GM12878 (cell line): ENCODE measurements around the gene HBD. TPM values are rescaled to one million over a fixed set of nuclear protein-coding genes. Genes with fewer than 3 reads are reported as not detected.

ENCODE experiments used
- ATAC-seq: fragments of 200-7000 bp; cut with Tn5 transposase; 3 replicates; pipeline ENCODE4 v1.9.1; 2020; ENCODE audit warnings: mild to moderate bottlenecking, moderate library complexity
- BruUV-seq: library from RNA; stranded (reverse); fragments of 400-500 nt; replicated peaks from 2 replicates; lab custom pipeline; 2021; lab: Mats Ljungman, UMichigan
- CTCF ChIA-PET: fragments of 300-600 bp; sonication (Branson Sonifier 250); formaldehyde crosslinking; extraction: SDS; loops from one replicate; lab custom pipeline; 2021; ENCODE audit warnings: inconsistent platforms; lab: Yijun Ruan, JAX
- POLR2A ChIA-PET: fragments of 350-600 bp; formaldehyde crosslinking; extraction: SDS; loops from one replicate; lab custom pipeline; 2021; ENCODE audit warnings: inconsistent platforms; lab: Charles Lee
- RAD21 ChIA-PET: fragments of 300-600 bp; sonication (Branson Sonifier 250); formaldehyde crosslinking; loops from one replicate; lab custom pipeline; 2023; ENCODE audit warnings: antibody characterized with exemption; ENCODE audit not compliant: unreplicated experiment; lab: Charles Lee
- SMC1A ChIA-PET: fragments of 300-600 bp; sonication (Branson Sonifier 250); formaldehyde crosslinking; loops from one replicate; lab custom pipeline; 2023; ENCODE audit not compliant: unreplicated experiment, uncharacterized antibody; lab: Charles Lee
- DNase-seq: peaks from one replicate; pipeline ENCODE4 v3.0.0-alpha.2; 2011; ENCODE audit warnings: low read depth, low spot score
- FAIRE-seq: peaks from 3 replicates; lab custom pipeline; 2011; peaks lifted over from hg19 to GRCh38; lab: Jason Lieb, UNC
- H2AFZ ChIP-seq: 2 replicates; pipeline ENCODE4 v1.6.0; 2011; ENCODE audit warnings: low read depth, low read length, control low read depth; ENCODE audit not compliant: control insufficient read depth
- H3K27ac ChIP-seq: 2 replicates; pipeline ENCODE4 v1.5.1; 2011; ENCODE audit warnings: control low read depth; ENCODE audit not compliant: control insufficient read depth, insufficient read depth
- H3K27me3 ChIP-seq, 2 experiments: replicated peaks in 1 of 2; 2 replicates each; pipeline versions ENCODE4 v1.6.0 to v1.6.1; 2011; ENCODE audit warnings: low read length in 1 of 2; ENCODE audit not compliant: control insufficient read depth in 2 of 2, insufficient read depth in 2 of 2
- H3K36me3 ChIP-seq, 2 experiments: 2 replicates each; pipeline ENCODE4 v1.5.1; 2011; ENCODE audit warnings: low read length in 1 of 2; ENCODE audit not compliant: control insufficient read depth in 2 of 2, insufficient read depth in 2 of 2
- H3K4me1 ChIP-seq: 2 replicates; pipeline ENCODE4 v1.6.1; 2011; ENCODE audit warnings: mild to moderate bottlenecking, low read length, moderate library complexity, mixed read lengths; ENCODE audit not compliant: control insufficient read depth, insufficient read depth
- H3K4me2 ChIP-seq: 2 replicates; pipeline ENCODE4 v1.6.0; 2011; ENCODE audit warnings: control low read depth; ENCODE audit not compliant: control insufficient read depth, insufficient read depth
- H3K4me3 ChIP-seq: fragments of 200-600 bp; sonication (generic); 2 replicates; pipeline ENCODE4 v1.5.1; 2016
- H3K79me2 ChIP-seq: 2 replicates; pipeline ENCODE4 v1.6.0; 2011; ENCODE audit warnings: low read length; ENCODE audit not compliant: control insufficient read depth, insufficient read depth
- H3K9ac ChIP-seq: 2 replicates; pipeline ENCODE4 v1.8.0; 2011; ENCODE audit warnings: low read length, control low read depth, mixed read lengths; ENCODE audit not compliant: control insufficient read depth, insufficient read depth
- H3K9me3 ChIP-seq: replicated peaks from 3 replicates; pipeline ENCODE4 v1.5.1; 2011; ENCODE audit warnings: mild to moderate bottlenecking, low read length; ENCODE audit not compliant: control insufficient read depth, insufficient read depth
- H4K20me1 ChIP-seq: 2 replicates; pipeline ENCODE4 v1.6.0; 2011; ENCODE audit not compliant: control insufficient read depth, insufficient read depth
- ATF7 ChIP-seq: fragments of 450-650 bp; IDR thresholded peaks from 2 replicates; pipeline ENCODE4 v1.6.1; 2016; ENCODE audit warnings: low read depth, mild to moderate bottlenecking
- CBX3 ChIP-seq: fragments of 200-600 bp; sonication (generic); IDR thresholded peaks from 2 replicates; pipeline ENCODE4 v1.6.1; 2016; ENCODE audit warnings: low read depth, borderline replicate concordance
- JUNB ChIP-seq: IDR thresholded peaks from 2 replicates; pipeline ENCODE4 v1.6.1; 2016; ENCODE audit warnings: antibody characterized with exemption, mild to moderate bottlenecking
- KDM1A ChIP-seq: fragments of 200-600 bp; sonication (generic); IDR thresholded peaks from 2 replicates; pipeline ENCODE4 v1.6.1; 2016; ENCODE audit warnings: borderline replicate concordance
- LARP7 ChIP-seq: fragments of 450-650 bp; IDR thresholded peaks from 2 replicates; pipeline ENCODE4 v1.6.1; 2017; ENCODE audit warnings: mild to moderate bottlenecking
- NBN ChIP-seq: fragments of 450-650 bp; IDR thresholded peaks from 2 replicates; pipeline ENCODE4 v1.6.1; 2016
- NFYB ChIP-seq: IDR thresholded peaks from 2 replicates; pipeline ENCODE4 v1.6.1; 2011; ENCODE audit warnings: low read depth, mild to moderate bottlenecking, low read length, improper control_type of control experiment, moderate library complexity; ENCODE audit not compliant: insufficient read depth
- POLR2AphosphoS2 ChIP-seq: IDR thresholded peaks from 2 replicates; pipeline ENCODE4 v1.6.1; 2011; ENCODE audit warnings: low read depth, mild to moderate bottlenecking, low read length, improper control_type of control experiment, moderate library complexity
- PRDM15 ChIP-seq: fragments of 450-650 bp; formaldehyde crosslinking; IDR thresholded peaks from 2 replicates; pipeline ENCODE4 v1.4.0; 2020; ENCODE audit warnings: mild to moderate bottlenecking, moderate library complexity
- REST ChIP-seq: IDR thresholded peaks from 2 replicates; pipeline ENCODE4 v1.6.1; 2012; ENCODE audit warnings: mild to moderate bottlenecking, low read depth, low read length
- SIN3A ChIP-seq: IDR thresholded peaks from 2 replicates; pipeline ENCODE4 v1.6.1; 2012; ENCODE audit warnings: low read depth, low read length, improper control_type of control experiment
- SMAD1 ChIP-seq: fragments of 450-650 bp; IDR thresholded peaks from 2 replicates; pipeline ENCODE4 v1.6.1; 2018; ENCODE audit warnings: mild to moderate bottlenecking, low read depth; ENCODE audit not compliant: partially characterized antibody
- SMC3 ChIP-seq: IDR thresholded peaks from 2 replicates; pipeline ENCODE4 v1.6.1; 2011; ENCODE audit warnings: low read length, improper control_type of control experiment, borderline replicate concordance
- SRF ChIP-seq, 2 experiments: IDR thresholded peaks; 2 replicates each; pipeline ENCODE4 v1.6.1; 2011; ENCODE audit warnings: low read depth in 2 of 2, low read length in 2 of 2, mild to moderate bottlenecking in 1 of 2, moderate library complexity in 1 of 2
- YY1 ChIP-seq: IDR thresholded peaks from 2 replicates; pipeline ENCODE4 v1.6.1; 2011; ENCODE audit warnings: low read depth, mild to moderate bottlenecking, low read length
- ZBTB33 ChIP-seq: fragments of 450-650 bp; IDR thresholded peaks from 2 replicates; pipeline ENCODE4 v1.6.1; 2017; ENCODE audit warnings: mild to moderate bottlenecking
- WGBS: methylation state at CpG from one replicate; pipeline ENCODE4 v1.1.6; 2016; ENCODE audit warnings: low lambda C conversion rate; ENCODE audit not compliant: insufficient replicate concordance, insufficient coverage; ENCODE audit errors: missing lambda C conversion rate; 5-methylcytosine and 5-hydroxymethylcytosine counted together
- in situ Hi-C: fragments of 300-500 bp; cut with MboI; formaldehyde crosslinking; loops from 9 replicates; pipeline ENCODE4 v1.14.3; 2018; ENCODE audit warnings: mixed read lengths
- intact Hi-C: fragments of 100-400 bp; cut with micrococcal nuclease; formaldehyde crosslinking; loops from one replicate; pipeline ENCODE4 v1.14.2; 2022; ENCODE audit not compliant: unreplicated experiment
- polyA plus RNA-seq, 11 experiments: library from polyadenylated mRNA; depleted of rRNA in 4 of 11; unstranded in 6 of 11; stranded (reverse) in 5 of 11; fragments of >200 nt; fragmentation: Nextera tagmentation in 4 of 11; fragmentation: Illumina TruSeq in 1 of 11; extraction: Ambion mirVana in 4 of 11; extraction: Trizol in 1 of 11; gene quantifications; 1 replicate in 1 of 11; 2 replicates in 10 of 11; pipeline versions ENCODE4 v1.2.1 to v1.2.3, GENCODE V29; 2011 to 2016; ENCODE audit warnings: inconsistent platforms in 2 of 11, missing spikeins in 2 of 11, low read depth in 1 of 11
- total RNA-seq, 4 experiments: library from RNA; depleted of rRNA in 3 of 4; stranded (reverse); fragments of >200 nt in 3 of 4; fragmentation: Illumina TruSeq in 1 of 4; extraction: Trizol in 1 of 4; gene quantifications; 2 replicates each; pipeline versions ENCODE4 v1.2.1 to v1.2.3, GENCODE V29; 2013 to 2021

The HBD gene
- total and polyA plus RNA-seq, 10 of the 15 experiments (the other 5 are each of a cell fraction or from before 2014, with no cell fraction given): 0.11 to 0.32 TPM; not detected in 8

- ChIA-PET SMC1A (no interaction called here), CTCF (no interaction called here), RAD21 (no interaction called here), POLR2A (no interaction called here)
- Histone ChIP-seq H3K9ac (no peak overlapping the region), H3K27ac (no peak overlapping the region), H3K9me3 (no peaks in the 10 kb centered on the region), H3K36me3 (no peaks in the 10 kb centered on the region), H3K4me3 (no peak overlapping the region), H3K4me1 (no peaks in the 10 kb centered on the region), H3K79me2 (no peaks in the 10 kb centered on the region), H2AFZ (no peak overlapping the region), H3K4me2 (no peak overlapping the region), H3K27me3 (no peaks in the 10 kb centered on the region)
- no peak for FAIRE-seq
- in situ Hi-C loops: no loop called here
- 29% methylated on average over 5 of the region's 5 CpGs for WGBS
- TF ChIP-seq SMAD1 (no peak), POLR2AphosphoS2 (no peak), CBX3 (no peak), ATF7 (no peak), NBN (no peak), REST (no peak), SRF (IDR thresholded peaks at IDR 0.05; ENCODE audit: low read depth in 2 of 2, low read length in 2 of 2) (no peak), PRDM15 (no peak), SMC3 (no peak), NFYB (no peak), YY1 (no peak), SIN3A (no peak), KDM1A (no peak), ZBTB33 (no peak), JUNB (no peak), LARP7 (no peak)
- TF ChIP-seq, all 136 proteins: peak for 0
- DNase-seq (no peak), ATAC-seq (no peak)
- no TSS peak for BruUV-seq
- no peaks in the 10 kb centered on the region for H4K20me1 ChIP-seq
- intact Hi-C loops: no loop called here
Measured at GRCh38 chr11:5228124-5228523, 6.2 kb downstream of the HBD start.
